T47D (cell line): ENCODE results near the gene KIF16B.
A peak's percentile ranks its signal among the peaks of the same experiment; 100 is the strongest.

Experiments
- DNase-seq, 2 experiments: peaks; one replicate each; pipeline versions ENCODE4 v3.0.0 to v3.0.0-alpha.2; 2011 to 2012; ENCODE audit warnings: low read depth in 1 of 2, low spot score in 1 of 2
- JUND ChIP-seq: IDR thresholded peaks from 2 replicates; pipeline ENCODE4 v1.6.1; 2012; ENCODE audit warnings: low read depth
- in situ Hi-C: cut with HindIII; loops from 2 replicates; pipeline ENCODE4 v1.10.0; 2016; ENCODE audit warnings: low sequenced_read_pairs, low pct_unique_long_range_greater_than_20kb

Gene KIF16B

DNA sequence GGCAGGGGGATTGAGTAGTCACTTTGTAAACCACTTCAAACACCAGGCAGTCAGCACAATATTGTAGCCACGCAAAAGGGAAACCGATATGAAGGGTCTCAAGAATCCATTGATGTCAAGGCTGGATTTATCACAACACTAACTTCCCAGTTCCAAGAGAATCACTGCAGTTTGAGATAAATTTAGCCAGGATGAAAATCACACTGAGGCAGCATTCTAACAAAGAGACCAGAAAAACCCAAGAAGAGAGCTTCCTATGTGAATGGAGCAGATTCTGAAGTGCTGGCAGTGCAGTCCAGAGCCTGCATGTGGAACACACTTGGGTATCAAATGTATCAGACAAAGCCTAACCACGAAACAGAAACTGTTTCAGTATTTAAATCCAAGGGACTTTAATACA lies 84.6 kb downstream of the KIF16B start:
- no peak for TF ChIP-seq JUND

GRCh38 chr20:16488086-16488485 lies 85.2 kb downstream of the KIF16B start:
- no peak for TF ChIP-seq JUND
- in situ Hi-C loops = no loop called here
- DNase-seq = no peak

More for the DNA sequence above, 84.6 kb downstream of the KIF16B start:
- in situ Hi-C loops = no loop called here
- DNase-seq = no peak

DNA sequence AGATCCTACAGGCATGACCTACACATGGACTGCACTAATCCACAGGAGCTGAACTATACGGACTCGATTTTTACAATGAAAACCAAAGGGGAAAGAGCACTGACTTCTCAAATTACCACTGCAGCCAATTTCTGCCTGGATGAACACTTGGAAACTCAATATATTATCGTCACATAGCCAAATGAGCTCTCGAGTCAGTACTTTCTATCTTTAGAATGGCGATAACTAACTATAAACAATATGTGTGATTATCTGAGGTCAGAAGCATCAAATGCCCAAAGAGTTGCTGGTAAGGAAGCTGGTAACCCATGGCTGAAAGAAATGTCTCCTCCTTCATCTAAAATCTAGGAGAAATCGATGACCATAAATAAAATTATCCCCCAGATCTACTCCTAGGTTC lies 86.7 kb downstream of the KIF16B start:
- no peak for DNase-seq
- no peak for TF ChIP-seq JUND
- in situ Hi-C loops = no loop called here

DNA sequence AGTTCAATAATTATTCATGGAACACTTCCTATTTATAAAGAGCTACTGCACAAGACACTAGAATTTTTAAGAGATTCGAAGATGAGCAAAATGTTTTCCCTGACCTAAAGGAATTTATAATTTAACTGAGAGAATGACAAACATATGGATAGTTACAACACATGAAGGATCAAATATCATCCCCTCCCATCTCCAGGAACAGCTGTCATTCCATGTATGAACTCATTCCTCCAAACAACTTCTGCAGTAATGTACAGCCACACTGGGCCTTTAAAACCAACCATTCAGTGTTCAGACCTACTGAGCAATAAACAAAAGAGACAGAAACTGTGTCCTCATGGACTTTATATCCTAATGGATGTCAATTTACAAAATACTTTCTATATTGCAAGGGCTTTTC lies 87.8 kb downstream of the KIF16B start:
- DNase-seq = no peak
- in situ Hi-C loops = no loop called here
- TF ChIP-seq JUND = no peak

GRCh38 chr20:16483024-16483423 lies 90.2 kb downstream of the KIF16B start:
- no peak for TF ChIP-seq JUND
- in situ Hi-C loops = no loop called here
- no peak for DNase-seq

- in situ Hi-C loops = no loop called here
- no peak for TF ChIP-seq JUND
- no peak for DNase-seq
Observed at GRCh38 chr20:16481977-16482376, 91.3 kb downstream of the KIF16B start.

DNA sequence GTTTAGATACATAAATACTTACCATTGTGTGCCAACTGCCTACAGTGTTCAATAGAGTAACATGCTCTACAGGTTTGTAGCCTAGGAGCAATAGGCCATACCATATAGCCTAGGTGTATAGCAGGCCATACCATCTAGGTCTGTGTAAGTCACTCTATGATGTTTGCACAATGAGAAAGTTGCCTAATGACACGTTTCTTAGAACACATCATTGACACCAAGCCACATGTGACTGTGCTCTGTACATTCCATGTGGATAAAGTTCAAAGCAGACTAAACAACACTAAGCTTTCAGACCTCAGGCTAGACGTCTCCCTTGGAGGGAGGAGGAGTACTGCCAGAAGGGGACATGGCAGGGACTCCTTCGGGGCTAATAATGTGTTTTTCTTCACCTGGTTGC lies 93.6 kb downstream of the KIF16B start:
- DNase-seq = no peak
- in situ Hi-C loops = no loop called here
- TF ChIP-seq JUND = no peak

GRCh38 chr20:16477632-16478031 lies 95.6 kb downstream of the KIF16B start:
- no peak for DNase-seq
- in situ Hi-C loops = no loop called here

GRCh38 chr20:16476032-16476431 lies 97.2 kb downstream of the KIF16B start:
- DNase-seq = peak; percentile 21 to 76
- no peak for TF ChIP-seq JUND
- in situ Hi-C loops = no loop called here

More at GRCh38 chr20:16477632-16478031, 95.6 kb downstream of the KIF16B start:
- TF ChIP-seq JUND = no peak

- no peak for TF ChIP-seq JUND
- in situ Hi-C loops = no loop called here
- peak in 1 of 2 experiments; percentile 53 for DNase-seq
Observed at GRCh38 chr20:16475225-16475624, 98.0 kb downstream of the KIF16B start.

GRCh38 chr20:16474363-16474762 lies 98.9 kb downstream of the KIF16B start:
- no peak for TF ChIP-seq JUND
- in situ Hi-C loops = no loop called here
- no peak for DNase-seq

DNA sequence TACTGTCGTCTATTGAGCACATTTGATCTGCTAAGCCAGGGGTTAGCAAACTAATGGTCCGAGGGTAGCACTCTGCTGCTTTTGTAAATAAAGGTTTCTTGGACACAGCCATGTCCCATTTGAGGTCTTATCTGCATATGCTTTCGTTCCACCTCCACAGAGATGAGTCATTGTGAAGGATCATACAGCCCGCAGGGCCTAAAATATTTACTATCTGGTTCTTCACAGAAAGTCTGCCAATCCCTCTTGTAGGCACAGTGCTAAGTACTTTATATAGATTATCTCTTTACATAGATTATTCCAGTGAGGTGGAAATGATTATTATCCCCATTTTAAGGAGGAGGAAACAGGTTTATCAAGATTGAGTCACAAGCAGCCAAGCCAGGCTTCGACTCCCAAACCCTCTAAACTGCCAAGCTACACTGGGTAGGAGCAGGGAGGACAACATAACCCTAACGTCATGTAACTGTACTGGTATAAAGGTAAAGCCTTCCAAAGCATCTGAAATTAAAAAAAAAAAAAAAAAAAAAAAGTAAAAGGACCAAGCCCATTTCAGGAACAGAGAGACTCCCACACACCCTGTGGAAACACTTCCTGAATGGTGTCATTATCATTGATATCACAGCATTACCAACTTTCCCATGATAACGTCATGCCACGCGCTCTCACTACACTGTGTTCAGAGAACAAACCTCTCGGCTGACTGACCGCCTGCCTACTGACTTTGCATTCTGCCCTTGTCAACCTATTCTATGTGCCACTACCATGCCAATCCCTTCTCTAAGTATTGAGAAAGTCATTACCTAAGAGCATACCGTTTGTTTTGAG lies 101.0 kb downstream of the KIF16B start:
- TF ChIP-seq JUND = no peak
- DNase-seq = no peak
- in situ Hi-C loops = no loop called here

GRCh38 chr20:16469395-16469905 lies 103.8 kb downstream of the KIF16B start:
- no peak for DNase-seq
- no peak for TF ChIP-seq JUND
- in situ Hi-C loops = no loop called here

GRCh38 chr20:16462711-16463110 lies 110.5 kb downstream of the KIF16B start:
- DNase-seq = peak in 1 of 2 experiments; percentile 49
- TF ChIP-seq JUND = no peak
- in situ Hi-C loops = no loop called here
